Measurements from ENCODE around the gene JMJD7. TPM values are rescaled to one million over a fixed set of nuclear protein-coding genes. Genes with fewer than 3 reads are reported as not detected.
"Not testable (repeated sequence)": the region's sequence is repeated elsewhere in the genome, so short reads cannot be mapped to it uniquely, and the experiment has no call there.

Gene JMJD7
- total RNA-seq, 2 experiments from 2014 or later = 17.1 to 17.6 TPM

- ChIA-PET POLR2A (no interaction called here), CTCF (interaction anchor here (0.8 to 1.2 kb wide), 2 partner anchors 13 to 49 kb away, joined by 3 to 4 read pairs; partner anchors contain the start of gene MAPKBP1)
- intact Hi-C loops (cut with DNase I, micrococcal nuclease) = no loop called here
- Mint-ChIP-seq H3K4me3 (no peak overlapping the region), H3K4me1 (peaks cover 4% of the 10 kb centered on the region), H3K27ac (no peak overlapping the region), H3K36me3 (ENCODE audit: low read depth) (peaks cover 3% of the 10 kb centered on the region), H3K27me3 (no peaks in the 10 kb centered on the region), H3K9me3 (ENCODE audit: low read depth) (no peaks in the 10 kb centered on the region)
- ATAC-seq (no peak), DNase-seq (no peak)
These were observed 4.4 kb upstream of the JMJD7 start for GRCh38 chr15:41823502-41823901.

- Mint-ChIP-seq H3K27ac (no peak overlapping the region), H3K4me3 (no peak overlapping the region), H3K4me1 (peaks cover 10% of the 10 kb centered on the region), H3K27me3 (no peaks in the 10 kb centered on the region), H3K9me3 (ENCODE audit: low read depth) (no peaks in the 10 kb centered on the region), H3K36me3 (ENCODE audit: low read depth) (peaks cover 3% of the 10 kb centered on the region)
- ChIA-PET POLR2A (no interaction called here), CTCF (interaction anchor here (0.8 to 1.2 kb wide), 2 partner anchors 13 to 50 kb away, joined by 3 to 4 read pairs; partner anchors contain the start of gene MAPKBP1)
- intact Hi-C loops (cut with DNase I, micrococcal nuclease) = no loop called here
- DNase-seq (no peak), ATAC-seq (no peak)
These were observed 3.7 kb upstream of the JMJD7 start for GRCh38 chr15:41824062-41824745.

- POLR2A ChIA-PET = no interaction called here
- intact Hi-C loops (cut with DNase I, micrococcal nuclease) = loop anchor here (5.0 kb wide), 6 partner anchors 77 to 708 kb away; partner anchors contain the start of genes EHD4 (in 1 of the 2), GANC (in 1 of the 2), INO80 (in 1 of the 2) and NUSAP1 (in 1 of the 2)
These were observed 2.7 kb upstream of the JMJD7 start for GRCh38 chr15:41825145-41825544.

GRCh38 chr15:41825572-41826535 is 2.0 kb upstream of the JMJD7 start:
- H3K4me1 Mint-ChIP-seq = peaks cover 18% of the 10 kb centered on the region
- H3K36me3 Mint-ChIP-seq (ENCODE audit: low read depth) = peaks cover 3% of the 10 kb centered on the region
- ATAC-seq = no peak
- H3K27ac Mint-ChIP-seq = no peak overlapping the region
- H3K4me3 Mint-ChIP-seq = no peak overlapping the region
- intact Hi-C loops (cut with DNase I, micrococcal nuclease) = loop anchor here (5.0 kb wide), 6 partner anchors 76 to 709 kb away; partner anchors contain the start of genes EHD4 (in 1 of the 2), GANC (in 1 of the 2), INO80 (in 1 of the 2) and NUSAP1 (in 1 of the 2)
- H3K27me3 Mint-ChIP-seq = no peaks in the 10 kb centered on the region
- DNase-seq = no peak
- no peaks in the 10 kb centered on the region for H3K9me3 Mint-ChIP-seq (ENCODE audit: low read depth)
- ChIA-PET CTCF (interaction anchor here (0.6 to 3.0 kb wide), 4 partner anchors 14 to 394 kb away, joined by 4 to 18 read pairs (median 5); partner anchors contain the start of gene MAPKBP1), POLR2A (no interaction called here)

More at GRCh38 chr15:41825145-41825544, 2.7 kb upstream of the JMJD7 start:
- ATAC-seq (no peak), DNase-seq (no peak)
- H3K4me1 Mint-ChIP-seq = peaks cover 17% of the 10 kb centered on the region
- no peaks in the 10 kb centered on the region for H3K27me3 Mint-ChIP-seq
- peaks cover 3% of the 10 kb centered on the region for H3K36me3 Mint-ChIP-seq (ENCODE audit: low read depth)
- H3K27ac Mint-ChIP-seq = no peak overlapping the region
- CTCF ChIA-PET = interaction anchor here (1.1 to 1.2 kb wide), 2 partner anchors 13 to 51 kb away, joined by 4 to 5 read pairs; no protein-coding TSS in a partner anchor
- no peaks in the 10 kb centered on the region for H3K9me3 Mint-ChIP-seq (ENCODE audit: low read depth)
- no peak overlapping the region for H3K4me3 Mint-ChIP-seq

GRCh38 chr15:41827290-41827879 is 507 bp upstream of the JMJD7 start:
- intact Hi-C loops (cut with DNase I, micrococcal nuclease) = loop anchor here (5.0 kb wide), 6 partner anchors 75 to 710 kb away; partner anchors contain the start of genes EHD4 (in 1 of the 2), GANC (in 1 of the 2), INO80 (in 1 of the 2) and NUSAP1 (in 1 of the 2)
- CTCF ChIA-PET = interaction anchor here (0.6 to 3.0 kb wide), 4 partner anchors 17 to 142 kb away, joined by 3 to 18 read pairs (median 4); partner anchors contain the start of gene MAPKBP1
- Mint-ChIP-seq H3K36me3 (ENCODE audit: low read depth) (peaks cover 2% of the 10 kb centered on the region), H3K4me1 (peaks cover 33% of the 10 kb centered on the region), H3K27ac (peak overlapping the region; percentile 69), H3K4me3 (peak overlapping the region; percentile 80), H3K9me3 (ENCODE audit: low read depth) (no peaks in the 10 kb centered on the region), H3K27me3 (no peaks in the 10 kb centered on the region)
- DNase-seq = peak; percentile 43
- POLR2A ChIA-PET = interaction anchor here (0.6 to 0.7 kb wide), 3 partner anchors 53 to 221 kb away, joined by 3 to 6 read pairs (median 4); partner anchors contain the start of gene MAPKBP1
- ATAC-seq = peak; percentile 1

GRCh38 chr15:41828807-41829141 is 882 bp downstream of the JMJD7 start:
- ChIA-PET CTCF (interaction anchor here (0.6 to 3.0 kb wide), 4 partner anchors 55 to 225 kb away, joined by 3 to 18 read pairs (median 3); partner anchors contain the start of gene MAPKBP1), POLR2A (no interaction called here)
- intact Hi-C loops (cut with DNase I, micrococcal nuclease) = loop anchor here (1.0 to 5.0 kb wide), 18 partner anchors 54 to 711 kb away; partner anchors contain the start of genes EHD4 (in 2 of the 2), MAPKBP1 (in 2 of the 2), MGA (in 2 of the 2) and CHP1 (in 1 of the 2)
- no peaks in the 10 kb centered on the region for H3K27me3 Mint-ChIP-seq
- no peak for ATAC-seq
- DNase-seq = no peak
- H3K4me1 Mint-ChIP-seq = peaks cover 41% of the 10 kb centered on the region
- H3K27ac Mint-ChIP-seq = peak overlapping the region; percentile 53
- peak overlapping the region; percentile 80 for H3K4me3 Mint-ChIP-seq
- no peaks in the 10 kb centered on the region for H3K9me3 Mint-ChIP-seq (ENCODE audit: low read depth)
- peaks cover 6% of the 10 kb centered on the region for H3K36me3 Mint-ChIP-seq (ENCODE audit: low read depth)

- DNase-seq (no peak), ATAC-seq (no peak)
- intact Hi-C loops (cut with DNase I, micrococcal nuclease) = loop anchor here (2.0 to 5.0 kb wide), 9 partner anchors 65 to 713 kb away; partner anchors contain the start of genes CHP1 (in 1 of the 2), EHD4 (in 1 of the 2), EXD1 (in 1 of the 2) and GANC (in 1 of the 2)
- Mint-ChIP-seq H3K4me3 (no peak overlapping the region), H3K27me3 (no peaks in the 10 kb centered on the region), H3K27ac (no peak overlapping the region), H3K36me3 (ENCODE audit: low read depth) (peaks cover 6% of the 10 kb centered on the region), H3K4me1 (peaks cover 44% of the 10 kb centered on the region), H3K9me3 (ENCODE audit: low read depth) (no peaks in the 10 kb centered on the region)
- ChIA-PET POLR2A (no interaction called here), CTCF (interaction anchor here (1.4 to 2.4 kb wide), 2 partner anchors 18 to 57 kb away, joined by 3 to 14 read pairs; partner anchors contain the start of gene MAPKBP1)
These were observed 2.2 kb downstream of the JMJD7 start for GRCh38 chr15:41829959-41830646.

GRCh38 chr15:41831291-41831690 is 3.4 kb downstream of the JMJD7 start:
- H3K4me3 Mint-ChIP-seq; H3K9me3 Mint-ChIP-seq (ENCODE audit: low read depth); H3K27me3 Mint-ChIP-seq; H3K27ac Mint-ChIP-seq; intact Hi-C loops (cut with DNase I, micrococcal nuclease); H3K36me3 Mint-ChIP-seq (ENCODE audit: low read depth): not testable (repeated sequence)
- peak; percentile 73 for DNase-seq
- peak; percentile 34 for ATAC-seq
- H3K4me1 Mint-ChIP-seq = peaks cover 44% of the 10 kb centered on the region
- ChIA-PET POLR2A (interaction anchor here (1.0 to 1.3 kb wide), 2 partner anchors 18 to 57 kb away, joined by 4 to 7 read pairs; partner anchors contain the start of gene MAPKBP1), CTCF (interaction anchor here (0.6 to 2.4 kb wide), 4 partner anchors 19 to 1748 kb away, joined by 3 to 14 read pairs (median 3); partner anchors contain the start of gene MAPKBP1)

GRCh38 chr15:41832208-41832607 is 4.3 kb downstream of the JMJD7 start:
- H3K4me1 Mint-ChIP-seq = peaks cover 42% of the 10 kb centered on the region
- intact Hi-C loops (cut with DNase I, micrococcal nuclease) = no loop called here
- peaks cover 9% of the 10 kb centered on the region for H3K36me3 Mint-ChIP-seq (ENCODE audit: low read depth)
- H3K4me3 Mint-ChIP-seq = no peak overlapping the region
- no peak for ATAC-seq
- no peak overlapping the region for H3K27ac Mint-ChIP-seq
- no peaks in the 10 kb centered on the region for H3K27me3 Mint-ChIP-seq
- H3K9me3 Mint-ChIP-seq (ENCODE audit: low read depth) = no peaks in the 10 kb centered on the region
- DNase-seq = no peak
- POLR2A ChIA-PET = interaction anchor here (0.7 to 1.3 kb wide), 3 partner anchors 17 to 367 kb away, joined by 3 to 7 read pairs (median 4); partner anchors contain the start of gene MAPKBP1
- CTCF ChIA-PET = interaction anchor here (0.6 to 2.4 kb wide), 3 partner anchors 59 to 1749 kb away, joined by 3 to 14 read pairs (median 3); partner anchors contain the start of gene MAPKBP1

- H3K9me3 Mint-ChIP-seq (ENCODE audit: low read depth) = no peaks in the 10 kb centered on the region
- peaks cover 11% of the 10 kb centered on the region for H3K36me3 Mint-ChIP-seq (ENCODE audit: low read depth)
- H3K27ac Mint-ChIP-seq = no peak overlapping the region
- ATAC-seq (peak; percentile 6), DNase-seq (peak; percentile 35)
- POLR2A ChIA-PET = interaction anchor here (0.6 kb wide), 1 partner anchor 12 kb away, joined by 3 read pairs; no protein-coding TSS in a partner anchor
- peaks cover 40% of the 10 kb centered on the region for H3K4me1 Mint-ChIP-seq
- H3K4me3 Mint-ChIP-seq = no peak overlapping the region
- CTCF ChIA-PET = interaction anchor here (0.6 to 0.9 kb wide), 2 partner anchors 72 to 856 kb away, joined by 3 read pairs; no protein-coding TSS in a partner anchor
- intact Hi-C loops (cut with DNase I, micrococcal nuclease) = no loop called here
- H3K27me3 Mint-ChIP-seq = no peaks in the 10 kb centered on the region
These were observed 5.0 kb downstream of the JMJD7 start for GRCh38 chr15:41832875-41833274.
